ENCODE data around the gene EFR3B. TPM values are rescaled to one million over a fixed set of nuclear protein-coding genes. Genes with fewer than 3 reads are reported as not detected.

The EFR3B gene
- total RNA-seq, 2 experiments from 2014 or later, result 0.05 TPM

DNA sequence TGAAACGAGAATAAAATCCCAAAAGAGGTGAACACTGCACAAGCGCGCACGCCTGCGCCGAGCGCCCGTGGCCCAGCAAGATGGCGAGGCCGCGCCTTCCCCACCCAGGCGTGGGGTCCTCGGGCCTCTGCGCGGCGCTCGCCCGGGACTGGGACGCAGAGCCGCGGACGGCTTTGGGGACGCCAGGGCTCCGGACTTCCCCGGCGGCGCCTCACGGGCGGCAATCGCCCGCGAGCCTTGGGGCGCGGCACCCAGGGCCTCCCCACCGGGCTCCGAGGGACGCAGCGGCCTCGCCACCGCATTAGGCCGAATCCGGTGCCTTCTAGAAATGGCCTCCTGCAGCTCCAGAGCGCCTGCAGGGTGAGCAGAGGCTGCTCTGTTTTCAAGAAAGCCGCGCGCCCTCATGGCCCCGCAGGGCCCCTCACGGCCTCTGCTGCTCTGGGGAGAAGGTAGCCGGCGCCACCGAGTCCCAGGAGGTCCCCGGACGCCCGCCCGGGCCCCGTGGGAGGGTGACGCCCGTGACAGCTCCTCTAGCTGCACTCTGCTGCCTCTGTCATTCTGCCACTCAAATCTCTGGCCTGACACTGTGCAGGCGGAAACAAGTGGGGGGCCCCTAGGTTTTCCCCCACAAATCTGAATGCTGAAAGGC is 162.4 kb downstream of the EFR3B start:
- no peaks in the 10 kb centered on the region for H3K27me3 Mint-ChIP-seq (ENCODE audit: low read depth)
- H3K9me3 Mint-ChIP-seq (ENCODE audit: insufficient read depth), result no peaks in the 10 kb centered on the region
- DNase-seq, result no peak
- no peak overlapping the region for H3K4me3 Mint-ChIP-seq
- POLR2A ChIA-PET, result no interaction called here
- no peaks in the 10 kb centered on the region for H3K36me3 Mint-ChIP-seq (ENCODE audit: low read depth)
- no peak overlapping the region for H3K27ac Mint-ChIP-seq
- ATAC-seq, result peak; percentile 59
- H3K4me1 Mint-ChIP-seq (ENCODE audit: low read depth), result peaks cover 42% of the 10 kb centered on the region
- CTCF ChIA-PET, result interaction anchor here (0.8 kb wide), 1 partner anchor 8 kb away, joined by 3 read pairs; no protein-coding TSS in a partner anchor

DNA sequence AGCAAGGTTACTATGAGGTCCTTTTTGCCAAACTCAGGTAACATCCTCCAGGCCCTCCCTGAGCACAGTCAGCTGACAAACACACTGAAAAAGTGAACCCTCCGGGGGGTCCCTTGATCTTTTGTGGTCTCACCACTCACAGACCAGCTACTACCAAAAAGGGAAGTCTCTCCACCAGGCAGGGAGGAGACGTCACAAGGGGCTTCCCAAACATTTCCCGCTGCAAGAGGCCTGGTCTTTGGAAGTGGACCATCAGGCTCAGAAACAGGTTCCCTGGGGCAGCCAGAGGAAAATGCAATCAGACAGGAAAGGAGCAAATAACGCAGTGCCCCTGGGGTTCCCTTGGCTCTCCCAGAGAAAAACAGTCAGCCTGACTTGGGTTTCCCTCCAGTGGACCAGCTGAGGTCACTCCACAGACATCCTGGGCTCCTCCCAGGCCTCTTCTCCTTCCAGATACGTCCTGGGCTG is 165.2 kb downstream of the EFR3B start:
- no peaks in the 10 kb centered on the region for H3K9me3 Mint-ChIP-seq (ENCODE audit: insufficient read depth)
- ChIA-PET POLR2A (interaction anchor here (0.6 to 1.0 kb wide), 2 partner anchors 8 to 347 kb away, joined by 3 read pairs; no protein-coding TSS in a partner anchor), CTCF (interaction anchor here (1.3 to 1.5 kb wide), 2 partner anchors 11 to 155 kb away, joined by 4 to 9 read pairs; no protein-coding TSS in a partner anchor)
- peak; percentile 29 for DNase-seq
- H3K4me3 Mint-ChIP-seq, result no peak overlapping the region
- no peaks in the 10 kb centered on the region for H3K36me3 Mint-ChIP-seq (ENCODE audit: low read depth)
- peaks cover 56% of the 10 kb centered on the region for H3K4me1 Mint-ChIP-seq (ENCODE audit: low read depth)
- H3K27ac Mint-ChIP-seq, result no peak overlapping the region
- no peaks in the 10 kb centered on the region for H3K27me3 Mint-ChIP-seq (ENCODE audit: low read depth)
- ATAC-seq, result no peak

Other genes with a start within 250 kb of the EFR3B start
- 10 to 100 TPM; 28.9 to 32.9 TPM for gene PTRHD1, start 248.7 kb upstream of the EFR3B start, total RNA-seq
- gene CENPO, start 248.7 kb upstream of the EFR3B start, total RNA-seq, result 10 to 100 TPM; 53.9 to 56.1 TPM
- gene ADCY3, start 121.8 kb upstream of the EFR3B start, total RNA-seq, result 10 to 100 TPM; 52.9 to 62.7 TPM
- gene DNAJC27, start 70.1 kb upstream of the EFR3B start, total RNA-seq, result 1 to 10 TPM; 6.5 to 8.0 TPM
- 1 to 10 TPM; 2.1 to 3.4 TPM for gene POMC, start 126.5 kb downstream of the EFR3B start, total RNA-seq